ENCODE results near the gene VEGFD. TPM values are rescaled to one million over a fixed set of nuclear protein-coding genes. Genes with fewer than 3 reads are reported as not detected.

VEGFD gene
- total and polyA plus RNA-seq, 2 donors (not counting 1 experiment from before 2014, with no cell fraction given) = not detected

- Mint-ChIP-seq H3K4me1 (no peaks in the 10 kb centered on the region), H3K4me3 (no peak overlapping the region), H3K27ac (no peak overlapping the region), H3K27me3 (no peaks in the 10 kb centered on the region), H3K9me3 (ENCODE audit: insufficient read depth) (peaks cover 3% of the 10 kb centered on the region)
- H3K4me2 ChIP-seq (replicated peaks; ENCODE audit: low read depth, low read length, poor library complexity, severe bottlenecking) = no peak overlapping the region
- ChIA-PET POLR2A (no interaction called here), CTCF (no interaction called here)
- no peaks in the 10 kb centered on the region for H4K20me1 ChIP-seq (ENCODE audit: control insufficient read depth, insufficient read depth, low read length, poor library complexity, severe bottlenecking)
- intact Hi-C loops (cut with micrococcal nuclease) = no loop called here
- H3K4me3 ChIP-seq (ENCODE audit: control extremely low read depth in 1 of 5, extremely low read depth in 1 of 5, insufficient read depth in 1 of 5, low read depth in 2 of 5, low read length in 4 of 5) = no peak overlapping the region
- H3K27me3 ChIP-seq (replicated peaks in 1 of 4; ENCODE audit: control extremely low read depth in 1 of 4, control insufficient read depth in 3 of 4, insufficient read depth in 4 of 4, low read length in 3 of 4) = no peaks in the 10 kb centered on the region
- no peaks in the 10 kb centered on the region for H3K79me2 ChIP-seq (ENCODE audit: control insufficient read depth, insufficient read depth, low read length)
- WGBS (ENCODE audit: insufficient coverage) = no CpG with 5 or more reads among the region's 3 CpGs
- no peak for DNase-seq
- H3K4me1 ChIP-seq (ENCODE audit: control insufficient read depth in 2 of 2, insufficient read depth in 2 of 2, low read length in 2 of 2) = no peaks in the 10 kb centered on the region
- H3K9ac ChIP-seq (ENCODE audit: low read length) = no peak overlapping the region
- H3K27ac ChIP-seq (ENCODE audit: low read length in 2 of 2) = no peak overlapping the region
- no peak for TF ChIP-seq EZH2 (IDR thresholded peaks at IDR 0.05; ENCODE audit: borderline replicate concordance, insufficient read depth, low read depth, low read length, poor library complexity, severe bottlenecking)
- TF ChIP-seq CTCF (IDR thresholded peaks at IDR 0.05) = no peak
- peaks cover 0 to 5% (median 0%) of the 10 kb centered on the region in 3 donors for H3K9me3 ChIP-seq (ENCODE audit: control extremely low read depth in 1 of 3, control insufficient read depth in 2 of 3, insufficient read depth in 1 of 3, low read length in 2 of 3)
- no peak overlapping the region for H2AFZ ChIP-seq (ENCODE audit: insufficient read depth, low read depth, low read length, poor library complexity, severe bottlenecking)
- H3K36me3 ChIP-seq (replicated peaks in 1 of 2; ENCODE audit: control extremely low read depth in 1 of 2, control insufficient read depth in 1 of 2, extremely low read depth in 1 of 2, insufficient read depth in 2 of 2, low read length in 1 of 2) = no peaks in the 10 kb centered on the region
- no peak for ATAC-seq (ENCODE audit: low read depth)
Observed at GRCh38 chrX:15418707-15419181, 34.5 kb upstream of the VEGFD start.

- Histone ChIP-seq H3K4me1 (ENCODE audit: control insufficient read depth in 2 of 2, insufficient read depth in 2 of 2, low read length in 2 of 2) (no peaks in the 10 kb centered on the region), H3K27ac (ENCODE audit: low read length in 2 of 2) (no peak overlapping the region), H3K9me3 (ENCODE audit: control extremely low read depth in 1 of 3, control insufficient read depth in 2 of 3, insufficient read depth in 1 of 3, low read length in 2 of 3) (peaks cover 0 to 5% (median 0%) of the 10 kb centered on the region in 3 donors), H4K20me1 (ENCODE audit: control insufficient read depth, insufficient read depth, low read length, poor library complexity, severe bottlenecking) (no peaks in the 10 kb centered on the region), H3K79me2 (ENCODE audit: control insufficient read depth, insufficient read depth, low read length) (no peaks in the 10 kb centered on the region), H3K27me3 (replicated peaks in 1 of 4; ENCODE audit: control extremely low read depth in 1 of 4, control insufficient read depth in 3 of 4, insufficient read depth in 4 of 4, low read length in 3 of 4) (no peaks in the 10 kb centered on the region), H2AFZ (ENCODE audit: insufficient read depth, low read depth, low read length, poor library complexity, severe bottlenecking) (no peak overlapping the region), H3K4me2 (replicated peaks; ENCODE audit: low read depth, low read length, poor library complexity, severe bottlenecking) (no peak overlapping the region), H3K4me3 (ENCODE audit: control extremely low read depth in 1 of 5, extremely low read depth in 1 of 5, insufficient read depth in 1 of 5, low read depth in 2 of 5, low read length in 4 of 5) (no peak overlapping the region), H3K36me3 (replicated peaks in 1 of 2; ENCODE audit: control extremely low read depth in 1 of 2, control insufficient read depth in 1 of 2, extremely low read depth in 1 of 2, insufficient read depth in 2 of 2, low read length in 1 of 2) (no peaks in the 10 kb centered on the region), H3K9ac (ENCODE audit: low read length) (no peak overlapping the region)
- peaks cover 3% of the 10 kb centered on the region for H3K9me3 Mint-ChIP-seq (ENCODE audit: insufficient read depth)
- H3K4me1 Mint-ChIP-seq = no peaks in the 10 kb centered on the region
- ChIA-PET POLR2A (no interaction called here), CTCF (no interaction called here)
- intact Hi-C loops (cut with micrococcal nuclease) = no loop called here
- ATAC-seq (ENCODE audit: low read depth) (no peak), DNase-seq (no peak)
- no peak overlapping the region for H3K4me3 Mint-ChIP-seq
- no CpG with 5 or more reads among the region's 6 CpGs for WGBS (ENCODE audit: insufficient coverage)
- TF ChIP-seq EZH2 (IDR thresholded peaks at IDR 0.05; ENCODE audit: borderline replicate concordance, insufficient read depth, low read depth, low read length, poor library complexity, severe bottlenecking) (no peak), CTCF (IDR thresholded peaks at IDR 0.05) (no peak)
- H3K27ac Mint-ChIP-seq = no peak overlapping the region
- H3K27me3 Mint-ChIP-seq = no peaks in the 10 kb centered on the region
Observed at GRCh38 chrX:15418041-15418706, 34.0 kb upstream of the VEGFD start.

Measured in B cell (primary cell).